NCI-H2107 (cell line): Measurements from ENCODE around the gene MPZL3.

ENCODE experiments used
- DNase-seq: peaks from one replicate; lab custom pipeline; 2025; lab: John Stamatoyannopoulos, UW

The MPZL3 gene

GRCh38 chr11:118232659-118233058, 19.5 kb downstream of the MPZL3 start:
- no peak for DNase-seq

DNA sequence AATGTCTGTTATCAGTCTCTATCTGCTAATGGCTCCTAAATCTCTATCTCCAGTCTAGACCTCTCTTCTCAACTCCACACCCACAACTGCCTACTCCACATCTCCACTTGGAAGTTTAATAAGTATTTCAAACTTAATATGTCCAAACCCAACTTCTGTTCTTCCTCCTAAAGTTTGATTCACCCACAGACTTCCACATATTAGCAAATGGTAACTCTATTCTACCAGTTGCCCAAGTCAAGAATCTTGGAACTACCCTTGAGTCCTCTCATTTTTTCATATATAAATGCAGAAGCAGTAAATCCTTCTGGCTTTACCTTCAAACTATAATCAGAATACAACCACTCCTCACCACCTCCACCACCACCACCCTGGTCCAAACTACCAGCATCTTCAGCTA, 20.7 kb downstream of the MPZL3 start:
- no peak for DNase-seq

DNA sequence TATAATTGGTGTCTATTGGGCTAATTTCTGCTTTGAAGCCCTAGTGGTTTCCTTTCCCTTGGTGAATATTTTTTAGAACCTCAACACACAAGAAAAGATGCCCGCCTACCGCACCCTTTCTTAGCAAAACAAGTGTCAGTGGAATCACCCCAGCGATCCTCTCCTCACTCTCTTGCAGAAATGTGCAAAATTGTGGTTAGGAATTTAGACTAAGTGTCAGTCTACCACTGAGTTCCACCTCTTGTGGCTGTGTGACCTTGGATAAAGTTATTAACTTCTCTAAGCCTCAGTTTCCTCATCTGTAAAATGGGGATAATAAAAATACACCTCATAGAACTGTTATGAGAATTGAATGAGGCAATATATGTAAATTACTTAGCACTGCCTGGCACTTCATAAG, 22.1 kb downstream of the MPZL3 start:
- DNase-seq, result no peak

DNA sequence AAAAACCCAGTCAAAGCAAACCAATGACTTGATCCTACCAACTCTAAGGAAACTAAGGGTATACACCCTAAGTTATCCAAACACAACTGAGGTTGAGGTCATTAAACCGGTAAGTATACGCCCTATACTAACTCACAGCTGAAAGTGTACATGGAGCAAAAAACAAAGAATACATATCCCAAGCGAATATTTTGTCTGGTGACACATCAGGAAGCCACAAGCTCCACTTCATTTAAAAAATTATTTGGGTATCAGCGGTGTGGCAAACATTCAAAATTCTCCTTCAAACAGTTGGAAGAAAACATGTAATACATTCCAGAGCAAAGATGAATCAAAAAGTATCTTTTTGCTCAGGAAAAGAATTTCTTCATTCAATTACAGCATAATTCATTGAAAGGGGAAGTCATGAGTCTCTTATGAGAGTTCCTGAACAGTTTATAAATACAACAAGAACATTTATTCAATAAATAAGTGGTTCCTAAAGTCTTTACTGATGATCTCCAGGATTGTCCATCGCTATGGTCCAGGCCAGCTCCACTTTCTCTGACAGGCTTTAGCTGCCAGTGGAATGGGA, 22.8 kb downstream of the MPZL3 start:
- DNase-seq, result no peak

- DNase-seq, result no peak
These were observed 24.0 kb downstream of the MPZL3 start for GRCh38 chr11:118227865-118228785.

GRCh38 chr11:118226781-118227180, 25.4 kb downstream of the MPZL3 start:
- DNase-seq, result no peak

- no peak for DNase-seq
These were observed 25.9 kb downstream of the MPZL3 start for GRCh38 chr11:118226296-118226695.

GRCh38 chr11:118224511-118225188, 27.5 kb downstream of the MPZL3 start, which contains the start of gene JAML:
TSS of gene JAML (minus strand) at chr11:118225011. CDS start at chr11:118214866, 10,145 bp downstream.
- DNase-seq, result no peak

DNA sequence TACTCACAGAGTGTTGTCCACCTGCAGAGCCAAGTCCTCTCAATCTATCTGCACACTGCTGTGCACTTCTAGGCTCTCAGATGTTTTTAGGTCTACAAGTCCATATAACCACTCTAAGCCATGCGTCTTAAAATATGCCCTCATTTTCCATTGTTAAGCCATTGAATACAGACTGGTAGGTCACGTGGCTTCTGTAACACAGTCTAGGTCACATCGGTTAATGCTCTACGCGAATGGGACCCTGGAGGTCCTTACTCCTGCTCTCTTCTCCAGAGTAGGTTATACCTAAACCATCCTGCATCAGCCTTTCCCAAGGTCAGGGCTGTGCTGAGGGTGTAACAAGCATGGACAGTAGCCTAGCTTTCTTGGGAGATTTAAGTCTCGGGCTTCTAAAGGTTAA, 28.2 kb downstream of the MPZL3 start:
- DNase-seq, result no peak

GRCh38 chr11:118223570-118223969, 28.6 kb downstream of the MPZL3 start:
- no peak for DNase-seq

DNA sequence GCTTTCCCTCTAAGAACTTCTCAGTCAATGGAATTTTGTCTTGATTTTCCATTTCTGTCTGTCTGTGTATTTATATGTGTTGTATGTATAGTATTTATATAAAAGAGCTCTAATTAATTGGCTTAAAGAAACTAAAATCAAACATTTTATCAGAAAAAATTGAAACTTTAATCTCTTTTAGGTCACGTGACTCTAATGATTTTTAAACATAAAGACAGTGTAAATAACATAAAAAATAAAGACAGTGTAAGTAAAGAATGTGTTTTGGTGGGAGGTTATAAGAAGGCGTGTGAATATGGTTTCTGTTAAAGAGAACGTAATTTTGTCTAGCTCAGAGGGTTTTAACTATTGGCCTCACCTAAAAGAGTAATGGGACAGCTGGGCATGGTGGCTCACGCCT, 29.7 kb downstream of the MPZL3 start:
- DNase-seq, result no peak

- no peak for DNase-seq
These were observed 30.7 kb downstream of the MPZL3 start for GRCh38 chr11:118221419-118221818.

GRCh38 chr11:118219732-118220131, 32.4 kb downstream of the MPZL3 start:
- no peak for DNase-seq

- no peak for DNase-seq
These were observed 32.9 kb downstream of the MPZL3 start for GRCh38 chr11:118219244-118219643.

DNA sequence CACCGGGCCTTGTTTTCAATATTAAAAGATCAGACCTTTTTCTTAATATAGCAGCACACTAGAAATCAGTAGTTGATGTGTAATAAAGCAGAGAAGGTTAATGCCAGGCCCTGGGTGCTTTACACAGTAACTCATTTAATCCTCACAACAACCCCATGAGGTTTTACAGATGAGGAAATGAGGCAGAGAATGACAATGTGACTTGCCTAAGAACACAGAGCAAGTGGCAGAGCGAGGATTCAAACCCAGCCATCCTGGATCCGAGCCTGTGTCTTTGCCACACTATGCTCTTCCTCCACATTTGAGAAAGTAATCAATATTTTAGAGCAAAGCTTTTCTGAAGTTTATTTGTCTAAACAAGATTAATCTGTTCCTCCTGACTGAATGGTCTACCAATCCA, 34.6 kb downstream of the MPZL3 start:
- no peak for DNase-seq

GRCh38 chr11:118216621-118217481, 35.3 kb downstream of the MPZL3 start:
- DNase-seq, result no peak

DNA sequence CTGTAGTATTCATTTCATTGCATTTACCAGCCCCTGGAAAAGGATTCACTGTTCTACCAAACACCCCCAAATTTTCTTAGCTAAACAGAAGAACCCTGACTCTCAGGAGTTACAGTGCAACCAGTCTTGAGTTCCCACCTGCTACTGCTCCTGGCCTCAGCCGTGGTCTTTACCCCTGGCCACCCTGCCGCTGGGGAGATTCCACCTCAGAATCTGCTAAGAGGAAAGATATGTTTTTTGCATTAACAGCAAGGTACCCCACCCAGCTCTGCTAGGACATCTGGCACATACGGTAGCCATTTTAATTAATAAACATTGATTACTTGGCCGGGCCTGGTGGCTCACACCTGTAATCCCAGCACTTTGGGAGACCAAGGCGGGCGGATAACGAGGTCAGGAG, 36.4 kb downstream of the MPZL3 start:
- no peak for DNase-seq

DNA sequence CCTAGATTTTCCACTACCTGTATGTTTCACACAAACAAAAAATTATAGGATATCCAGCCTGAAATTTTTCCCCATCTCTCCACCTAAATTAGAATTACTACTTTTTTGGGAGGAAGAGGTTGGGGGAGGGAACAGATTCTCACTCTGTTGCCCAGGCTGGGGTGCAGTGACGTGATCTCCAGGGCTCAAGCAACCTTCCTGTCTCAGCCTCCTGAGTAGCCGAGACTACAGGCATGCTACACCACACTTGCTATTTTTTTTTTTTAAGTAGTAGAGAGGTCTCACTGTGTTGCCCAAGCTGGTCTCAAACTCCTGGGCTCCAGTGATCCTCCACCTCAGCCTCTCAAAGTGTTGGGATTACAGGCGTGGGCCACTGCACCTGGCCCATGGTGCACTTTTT, 36.9 kb downstream of the MPZL3 start:
- no peak for DNase-seq

- DNase-seq, result no peak
These were observed 37.8 kb downstream of the MPZL3 start for GRCh38 chr11:118214210-118214914.

GRCh38 chr11:118213781-118214180, 38.4 kb downstream of the MPZL3 start:
- no peak for DNase-seq

GRCh38 chr11:118213201-118213600, 39.0 kb downstream of the MPZL3 start:
- DNase-seq, result no peak
